Activated CD4-positive, alpha-beta memory T cell treated with anti-CD3 and anti-CD28 coated beads, Interleukin-2, amount 10 ng/mL, durations not matched to agents 7 days and 5 days (primary cell): Measurements from ENCODE around the gene AQP12A. TPM values are rescaled to one million over a fixed set of nuclear protein-coding genes. Genes with fewer than 3 reads are reported as not detected.

ENCODE experiments used
- CTCF ChIA-PET: fragments of 350-600 bp; sonication (Branson Sonifier 250); formaldehyde crosslinking; loops from one replicate; lab custom pipeline; 2021; ENCODE audit warnings: antibody characterized with exemption, inconsistent platforms; lab: Charles Lee
- POLR2A ChIA-PET: fragments of 350-600 bp; sonication (Branson Sonifier 250); formaldehyde crosslinking; loops from one replicate; lab custom pipeline; 2021; ENCODE audit warnings: antibody characterized with exemption; lab: Charles Lee
- DNase-seq: peaks from one replicate; pipeline ENCODE4 v3.0.0-alpha.2; 2020
- H3K27ac Mint-ChIP-seq: one replicate; pipeline ENCODE4 v1.8.0; 2021; ENCODE audit warnings: mild to moderate bottlenecking, mixed read lengths
- H3K27me3 Mint-ChIP-seq: one replicate; pipeline ENCODE4 v1.8.0; 2021; ENCODE audit warnings: mixed read lengths
- H3K36me3 Mint-ChIP-seq: one replicate; pipeline ENCODE4 v1.8.0; 2021; ENCODE audit warnings: low read depth, mixed read lengths
- H3K4me1 Mint-ChIP-seq: one replicate; pipeline ENCODE4 v1.8.0; 2021; ENCODE audit warnings: mixed read lengths
- H3K4me3 Mint-ChIP-seq: one replicate; pipeline ENCODE4 v1.8.0; 2021; ENCODE audit warnings: mild to moderate bottlenecking, mixed read lengths
- H3K9me3 Mint-ChIP-seq: one replicate; pipeline ENCODE4 v1.8.0; 2021; ENCODE audit warnings: mixed read lengths
- total RNA-seq, 2 experiments: library from RNA; stranded (reverse); gene quantifications; one replicate each; pipeline ENCODE4 v1.2.3, GENCODE V29; 2021

Gene AQP12A
- total RNA-seq, 2 experiments from 2014 or later = not detected

DNA sequence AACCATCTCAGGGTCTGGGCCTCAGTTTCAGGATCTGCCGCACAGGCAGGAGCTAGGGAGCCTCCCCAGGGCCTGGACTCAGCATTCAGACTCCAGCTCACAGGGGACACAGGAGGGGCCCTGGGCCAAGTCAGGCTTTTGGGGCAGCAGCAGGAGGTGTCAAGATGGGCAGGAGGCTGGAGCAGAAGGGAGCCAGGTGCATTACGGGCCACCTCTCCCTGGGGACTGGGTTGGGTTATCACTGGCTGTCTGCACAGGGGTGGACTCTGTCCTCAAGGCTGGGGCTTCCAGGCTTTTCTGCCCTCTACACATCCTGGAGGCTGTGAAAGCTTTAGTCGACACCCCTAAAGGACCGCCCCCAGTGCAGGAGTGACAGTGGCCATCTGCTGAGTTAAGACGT, 20.0 kb downstream of the AQP12A start:
- ChIA-PET CTCF (no interaction called here), POLR2A (no interaction called here)
- Mint-ChIP-seq H3K27me3 (peaks cover 14% of the 10 kb centered on the region), H3K27ac (no peak overlapping the region), H3K4me3 (no peak overlapping the region), H3K36me3 (no peaks in the 10 kb centered on the region), H3K4me1 (no peaks in the 10 kb centered on the region), H3K9me3 (no peaks in the 10 kb centered on the region)
- no peak for DNase-seq

GRCh38 chr2:240712121-240712520, 20.5 kb downstream of the AQP12A start:
- H3K4me3 Mint-ChIP-seq = no peak overlapping the region
- DNase-seq = no peak
- CTCF ChIA-PET = no interaction called here
- H3K9me3 Mint-ChIP-seq = no peaks in the 10 kb centered on the region
- POLR2A ChIA-PET = no interaction called here
- H3K27me3 Mint-ChIP-seq = peaks cover 12% of the 10 kb centered on the region
- no peaks in the 10 kb centered on the region for H3K4me1 Mint-ChIP-seq
- no peak overlapping the region for H3K27ac Mint-ChIP-seq
- no peaks in the 10 kb centered on the region for H3K36me3 Mint-ChIP-seq

DNA sequence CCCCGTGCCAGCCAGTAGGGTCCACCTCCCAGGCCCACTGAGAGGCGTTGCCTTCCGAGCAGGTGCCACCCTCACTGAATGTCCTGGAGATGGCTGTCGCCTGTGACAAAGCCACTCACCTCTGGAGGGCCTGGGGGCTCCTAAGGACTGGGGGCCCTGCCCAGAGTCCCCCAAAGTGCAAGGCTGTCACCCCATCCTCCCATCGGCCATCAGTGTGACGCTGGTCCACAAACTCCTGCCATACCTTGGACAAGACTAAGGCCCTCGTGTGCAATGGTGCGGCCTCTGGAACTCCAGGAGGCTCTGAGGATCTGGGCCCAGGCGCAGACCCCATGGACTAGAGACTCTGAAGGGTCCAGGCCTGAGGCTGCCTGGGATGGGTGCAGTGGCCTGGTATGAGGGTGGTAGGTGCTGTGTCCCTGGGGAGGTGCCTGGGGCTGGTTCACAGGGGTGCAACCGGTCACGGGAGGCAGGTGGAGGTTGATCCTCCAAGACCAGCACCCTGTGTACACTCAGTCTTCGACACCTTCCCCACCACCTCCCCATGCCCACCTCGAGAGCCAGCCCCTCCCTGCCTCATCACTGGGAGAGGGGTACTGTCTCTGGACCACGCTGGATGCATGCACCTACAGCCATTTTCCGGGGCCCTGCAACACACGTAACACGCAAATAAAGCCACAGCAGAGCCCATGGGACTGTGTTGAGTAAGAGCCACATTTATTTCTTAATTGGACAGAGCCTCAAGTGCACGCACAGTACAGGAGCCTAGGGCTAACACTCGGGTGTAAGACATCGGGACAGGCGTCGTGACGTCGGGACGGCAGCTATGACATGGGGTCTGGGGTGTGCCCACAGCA, 21.6 kb downstream of the AQP12A start:
- no peaks in the 10 kb centered on the region for H3K4me1 Mint-ChIP-seq
- no peak overlapping the region for H3K4me3 Mint-ChIP-seq
- ChIA-PET CTCF (no interaction called here), POLR2A (no interaction called here)
- H3K9me3 Mint-ChIP-seq = no peaks in the 10 kb centered on the region
- peaks cover 2% of the 10 kb centered on the region for H3K27me3 Mint-ChIP-seq
- no peak overlapping the region for H3K27ac Mint-ChIP-seq
- no peaks in the 10 kb centered on the region for H3K36me3 Mint-ChIP-seq
- no peak for DNase-seq

GRCh38 chr2:240713928-240714746, 22.5 kb downstream of the AQP12A start:
- Mint-ChIP-seq H3K27me3 (no peaks in the 10 kb centered on the region), H3K9me3 (no peaks in the 10 kb centered on the region), H3K4me1 (no peaks in the 10 kb centered on the region), H3K27ac (no peak overlapping the region), H3K36me3 (no peaks in the 10 kb centered on the region), H3K4me3 (no peak overlapping the region)
- DNase-seq = no peak
- POLR2A ChIA-PET = no interaction called here
- CTCF ChIA-PET = no interaction called here

DNA sequence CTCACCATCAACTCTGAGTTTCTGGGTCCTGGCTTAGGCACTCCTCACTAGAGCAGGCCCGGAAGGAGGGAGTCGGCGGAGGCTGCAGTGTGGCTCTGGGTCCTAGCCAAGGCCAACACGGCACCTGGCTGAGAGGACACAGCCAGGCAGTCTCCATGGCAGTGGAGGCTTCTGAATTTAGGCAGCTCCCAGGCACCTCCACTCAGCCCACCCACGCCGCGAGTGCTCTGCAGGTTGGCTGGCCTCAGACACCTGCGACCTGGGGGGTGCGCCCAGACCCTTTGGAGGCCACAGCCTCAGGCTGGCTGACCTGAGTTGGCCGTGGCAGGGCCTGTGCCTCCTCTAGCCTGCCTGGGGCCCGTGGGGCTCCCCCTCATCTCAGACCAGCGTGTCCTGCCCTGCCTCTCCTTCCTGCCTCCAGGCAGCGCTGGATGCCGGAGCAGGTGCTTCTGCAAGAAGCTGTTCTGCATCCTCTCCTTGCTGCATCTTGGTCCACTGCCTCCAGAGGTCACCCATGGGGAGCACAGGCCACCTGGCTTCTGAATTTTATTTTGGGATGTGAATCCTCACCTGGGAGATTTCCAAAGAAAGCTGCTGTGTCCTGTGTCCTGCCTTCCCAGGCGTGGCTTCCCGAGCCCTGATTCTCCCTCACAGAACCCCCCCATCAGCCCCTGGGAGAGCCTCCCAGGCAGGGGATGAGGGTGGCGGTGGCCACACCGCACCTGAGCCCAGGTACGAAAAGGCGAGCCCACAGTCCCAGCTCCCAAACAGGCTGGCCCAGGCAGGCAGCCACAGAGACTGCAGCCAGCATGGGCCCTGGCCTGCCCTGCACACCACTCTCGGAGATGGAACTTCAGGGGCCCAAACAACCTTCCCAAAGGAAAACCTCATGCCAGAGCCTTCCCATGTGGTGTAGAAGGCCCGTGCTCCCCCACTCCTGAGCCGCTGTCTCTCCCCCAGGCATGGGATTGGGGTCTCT, 23.4 kb downstream of the AQP12A start:
- H3K4me1 Mint-ChIP-seq = no peaks in the 10 kb centered on the region
- H3K4me3 Mint-ChIP-seq = no peak overlapping the region
- H3K27me3 Mint-ChIP-seq = no peaks in the 10 kb centered on the region
- ChIA-PET POLR2A (no interaction called here), CTCF (no interaction called here)
- H3K27ac Mint-ChIP-seq = no peak overlapping the region
- DNase-seq = no peak
- no peaks in the 10 kb centered on the region for H3K36me3 Mint-ChIP-seq
- no peaks in the 10 kb centered on the region for H3K9me3 Mint-ChIP-seq

DNA sequence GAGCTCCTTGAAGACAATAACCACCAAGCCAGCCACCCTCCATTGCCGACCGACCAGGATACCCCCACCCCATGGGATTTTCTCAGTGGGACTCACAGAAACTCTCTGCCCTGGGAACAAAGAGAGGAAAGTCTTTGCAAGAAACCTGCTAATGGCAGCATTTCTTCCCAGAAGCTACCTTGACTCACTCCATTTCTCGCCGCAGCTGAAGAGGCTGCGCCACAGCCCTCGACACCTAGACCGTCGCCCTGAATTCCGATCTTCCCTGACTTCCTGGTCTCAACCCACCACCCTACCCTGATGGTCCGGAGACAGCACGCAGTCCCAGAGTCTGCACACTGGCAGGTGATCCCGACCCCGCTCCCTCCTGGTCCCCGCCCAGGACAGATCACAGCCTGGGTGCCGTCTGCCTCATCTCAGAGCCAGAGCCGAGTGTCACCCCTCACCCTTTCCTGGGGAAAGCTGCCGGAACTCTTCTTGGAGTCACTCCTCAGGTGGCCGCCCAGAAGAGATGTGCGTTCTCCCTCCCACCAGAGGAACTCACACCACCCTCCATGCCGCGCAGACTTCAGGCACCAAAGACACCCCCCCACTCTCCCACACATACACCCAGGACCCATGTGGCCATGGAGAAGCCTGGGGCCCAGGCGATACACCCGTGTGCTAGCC, 24.6 kb downstream of the AQP12A start:
- H3K4me1 Mint-ChIP-seq = no peaks in the 10 kb centered on the region
- no peaks in the 10 kb centered on the region for H3K36me3 Mint-ChIP-seq
- no peak for DNase-seq
- H3K4me3 Mint-ChIP-seq = no peak overlapping the region
- POLR2A ChIA-PET = no interaction called here
- CTCF ChIA-PET = no interaction called here
- no peaks in the 10 kb centered on the region for H3K9me3 Mint-ChIP-seq
- no peak overlapping the region for H3K27ac Mint-ChIP-seq
- no peaks in the 10 kb centered on the region for H3K27me3 Mint-ChIP-seq

DNA sequence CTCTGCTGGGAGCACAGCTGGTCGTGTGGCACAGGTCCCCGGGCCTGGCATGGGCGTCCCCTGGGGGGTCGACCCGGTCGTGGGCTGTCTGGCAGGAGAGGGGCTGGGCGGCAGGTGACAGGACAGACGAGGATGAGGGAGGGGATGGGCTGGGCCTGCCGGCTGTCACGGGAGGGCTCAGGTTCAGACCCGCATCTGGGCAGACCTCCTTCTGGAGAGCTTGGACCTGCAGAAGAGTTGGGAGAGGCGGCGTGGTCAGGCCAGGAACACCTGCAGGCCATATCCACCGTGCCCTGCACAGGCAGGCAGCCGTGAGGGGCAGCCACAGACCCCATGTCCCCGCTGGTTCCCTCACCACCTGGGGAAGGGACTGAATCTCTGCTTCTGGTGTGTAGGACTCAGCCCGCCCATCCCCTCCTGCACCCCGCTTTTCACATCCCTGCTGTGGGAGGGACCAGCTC, 25.5 kb downstream of the AQP12A start:
- Mint-ChIP-seq H3K36me3 (no peaks in the 10 kb centered on the region), H3K9me3 (no peaks in the 10 kb centered on the region), H3K4me1 (no peaks in the 10 kb centered on the region), H3K4me3 (no peak overlapping the region), H3K27ac (no peak overlapping the region), H3K27me3 (no peaks in the 10 kb centered on the region)
- no peak for DNase-seq
- ChIA-PET CTCF (no interaction called here), POLR2A (no interaction called here)

DNA sequence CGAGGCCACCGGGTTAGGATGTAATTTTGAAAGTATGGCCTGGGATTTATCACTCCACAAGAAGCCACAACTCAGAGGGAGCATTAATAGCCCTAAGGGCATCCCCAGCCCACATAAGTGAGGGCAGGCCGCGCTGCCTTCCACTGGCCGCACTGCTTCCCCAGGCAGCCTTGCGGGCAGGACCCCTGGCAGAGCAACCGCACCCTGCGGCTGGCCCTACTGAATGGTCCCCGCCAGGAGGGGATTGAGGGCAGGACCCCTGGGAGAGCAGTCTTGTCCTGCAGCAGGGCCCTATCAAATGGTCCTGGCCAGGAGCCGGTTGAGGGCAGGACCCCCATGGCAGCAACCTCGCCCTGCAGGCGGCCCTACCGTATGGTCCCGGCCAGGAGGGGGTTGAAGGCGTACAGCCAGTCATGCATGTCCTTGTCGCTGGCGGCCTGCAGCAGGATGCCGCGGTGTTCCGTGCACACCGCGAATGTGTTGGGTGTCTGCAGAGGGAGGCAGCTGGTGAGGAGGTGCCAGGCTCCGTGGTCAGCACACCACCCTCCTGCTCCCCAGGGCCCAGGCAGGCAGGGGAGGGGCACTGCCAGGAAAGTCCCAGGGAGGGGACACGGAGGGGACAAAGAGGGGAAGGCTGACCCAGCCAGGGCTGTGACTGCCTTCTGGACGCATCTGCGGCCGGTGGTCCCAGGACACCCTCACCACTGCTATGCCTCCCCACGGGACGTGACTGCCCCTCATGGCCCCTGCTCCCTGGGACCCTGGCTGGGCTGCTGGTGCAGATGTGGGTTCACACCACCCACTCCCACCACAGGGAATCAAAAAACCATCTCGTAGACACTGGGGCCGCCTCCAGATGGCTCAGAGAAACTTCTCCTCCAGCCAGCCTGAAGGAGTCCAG, 26.3 kb downstream of the AQP12A start:
- Mint-ChIP-seq H3K27me3 (no peaks in the 10 kb centered on the region), H3K9me3 (no peaks in the 10 kb centered on the region), H3K36me3 (no peaks in the 10 kb centered on the region), H3K4me3 (no peak overlapping the region), H3K27ac (no peak overlapping the region), H3K4me1 (no peaks in the 10 kb centered on the region)
- DNase-seq = no peak
- CTCF ChIA-PET = no interaction called here
- POLR2A ChIA-PET = no interaction called here

GRCh38 chr2:240718896-240719490, 27.3 kb downstream of the AQP12A start:
- H3K36me3 Mint-ChIP-seq = no peaks in the 10 kb centered on the region
- DNase-seq = no peak
- ChIA-PET CTCF (no interaction called here), POLR2A (no interaction called here)
- H3K9me3 Mint-ChIP-seq = no peaks in the 10 kb centered on the region
- no peaks in the 10 kb centered on the region for H3K4me1 Mint-ChIP-seq
- H3K4me3 Mint-ChIP-seq = no peak overlapping the region
- H3K27me3 Mint-ChIP-seq = no peaks in the 10 kb centered on the region
- no peak overlapping the region for H3K27ac Mint-ChIP-seq

- H3K27me3 Mint-ChIP-seq = no peaks in the 10 kb centered on the region
- no peak overlapping the region for H3K4me3 Mint-ChIP-seq
- H3K27ac Mint-ChIP-seq = no peak overlapping the region
- H3K9me3 Mint-ChIP-seq = no peaks in the 10 kb centered on the region
- POLR2A ChIA-PET = no interaction called here
- CTCF ChIA-PET = no interaction called here
- H3K4me1 Mint-ChIP-seq = no peaks in the 10 kb centered on the region
- no peak for DNase-seq
- no peaks in the 10 kb centered on the region for H3K36me3 Mint-ChIP-seq
Measured at GRCh38 chr2:240719676-240720545, 28.2 kb downstream of the AQP12A start.
